Suppressor macrophage treated with lipopolysaccharide for 1 hour (primary cell): ENCODE results near the gene ACER3.
A peak's percentile ranks its signal among the peaks of the same experiment; 100 is the strongest.
"Not testable (repeated sequence)": the region's sequence is repeated elsewhere in the genome, so short reads cannot be mapped to it uniquely, and the experiment has no call there.

Experiments used
- DNase-seq, 3 donors: peaks; one replicate each; pipeline ENCODE4 v3.0.0-alpha.2; 2020 to 2022

Gene ACER3

DNA sequence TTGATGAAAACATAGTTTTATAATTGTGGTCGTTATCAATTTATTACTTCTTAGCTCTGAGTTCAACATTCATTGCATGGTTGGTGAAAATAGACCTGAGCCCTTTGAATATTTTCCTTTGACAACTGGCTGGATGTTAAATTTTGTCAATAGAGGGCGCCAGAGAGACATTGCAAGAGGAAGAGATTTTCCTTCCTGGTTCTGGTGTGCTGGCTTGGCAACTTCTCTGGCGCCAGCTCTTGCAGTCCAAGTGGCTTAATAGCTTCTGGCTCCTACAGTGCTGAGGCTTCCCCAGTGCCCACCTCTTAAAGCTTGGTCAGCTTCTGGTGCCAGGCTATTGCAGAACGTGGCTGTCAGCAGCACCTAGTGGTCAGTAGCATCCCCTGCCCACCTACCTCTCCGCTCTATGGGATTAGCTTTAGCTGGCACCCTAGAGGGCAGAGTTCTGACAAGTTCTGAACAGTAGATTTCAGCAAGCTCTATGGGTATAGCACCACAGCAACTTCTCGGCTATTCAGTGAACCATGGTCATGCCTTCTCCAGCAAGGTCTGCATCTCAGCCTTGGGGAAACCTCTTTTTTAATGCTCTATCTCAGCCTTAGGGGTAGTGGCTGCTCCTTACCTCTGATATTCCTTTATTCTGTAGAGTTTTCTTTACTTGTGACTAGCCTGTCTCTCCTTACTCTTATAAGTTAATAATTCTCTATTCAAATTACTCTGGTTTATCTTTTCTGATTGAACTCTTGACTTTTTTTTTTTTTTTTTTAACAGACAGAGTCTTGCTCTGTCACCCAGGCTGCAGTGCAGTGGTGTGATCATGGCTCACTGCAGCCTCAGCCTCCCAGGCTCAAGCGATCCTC is 59.4 kb downstream of the ACER3 start:
- DNase-seq = peak; percentile 89 to 94 (median 90)

DNA sequence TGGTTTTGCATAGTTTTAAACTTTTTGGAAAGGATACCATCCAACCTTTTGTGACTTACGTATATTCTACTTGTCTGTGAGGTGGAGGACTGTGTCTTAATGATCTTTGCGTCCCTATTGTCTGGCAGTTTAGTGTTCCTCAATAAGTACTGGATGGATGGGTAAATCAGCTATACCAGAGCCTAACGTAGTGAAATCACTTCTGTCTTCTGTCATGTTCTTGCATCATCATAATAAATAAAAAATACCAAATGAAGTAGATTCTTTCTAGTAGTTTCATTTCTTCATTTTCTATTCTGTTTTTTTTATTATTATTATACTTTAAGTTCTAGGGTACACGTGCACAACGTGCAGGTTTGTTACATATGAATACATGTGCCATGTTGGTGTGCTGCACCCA is 66.4 kb downstream of the ACER3 start:
- DNase-seq = no peak

DNA sequence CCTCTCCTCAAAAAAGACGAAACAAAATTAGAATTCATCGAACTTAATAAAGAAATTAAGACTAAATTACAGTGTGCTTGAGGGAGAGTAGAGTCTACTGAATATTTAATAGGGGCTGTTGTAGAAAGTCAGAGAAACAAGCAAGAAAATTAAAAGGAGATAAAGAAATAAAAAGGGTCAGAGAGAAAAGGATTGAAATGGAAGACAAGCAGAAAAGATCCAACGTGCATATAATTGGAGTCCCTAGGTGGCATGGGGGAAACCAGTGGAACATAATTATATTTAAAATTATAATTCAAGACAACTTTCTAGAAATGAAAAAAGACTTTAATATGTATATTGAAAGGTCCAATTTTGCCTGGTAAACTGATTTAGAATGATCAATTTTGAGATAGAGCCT is 74.3 kb downstream of the ACER3 start:
- no peak for DNase-seq

DNA sequence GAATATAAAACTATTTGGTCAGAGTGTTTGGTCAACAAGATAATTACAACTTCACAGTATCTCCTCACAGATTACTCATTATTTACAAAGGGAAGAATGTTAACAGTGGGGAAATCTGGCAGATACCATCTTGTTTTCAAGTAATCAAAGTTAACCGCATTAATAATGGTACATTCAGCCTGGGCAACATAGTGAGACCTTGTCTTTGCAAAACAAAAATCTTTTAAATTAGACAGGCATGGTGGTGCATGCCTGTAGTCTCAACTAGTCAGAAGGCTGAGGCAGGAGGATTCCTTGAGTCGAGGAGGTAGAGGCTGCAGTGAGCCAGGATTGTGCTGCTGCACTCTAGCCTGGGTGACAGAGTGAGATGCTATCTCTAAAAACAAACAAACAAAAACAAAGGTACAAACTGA is 78.5 kb downstream of the ACER3 start:
- DNase-seq = no peak

DNA sequence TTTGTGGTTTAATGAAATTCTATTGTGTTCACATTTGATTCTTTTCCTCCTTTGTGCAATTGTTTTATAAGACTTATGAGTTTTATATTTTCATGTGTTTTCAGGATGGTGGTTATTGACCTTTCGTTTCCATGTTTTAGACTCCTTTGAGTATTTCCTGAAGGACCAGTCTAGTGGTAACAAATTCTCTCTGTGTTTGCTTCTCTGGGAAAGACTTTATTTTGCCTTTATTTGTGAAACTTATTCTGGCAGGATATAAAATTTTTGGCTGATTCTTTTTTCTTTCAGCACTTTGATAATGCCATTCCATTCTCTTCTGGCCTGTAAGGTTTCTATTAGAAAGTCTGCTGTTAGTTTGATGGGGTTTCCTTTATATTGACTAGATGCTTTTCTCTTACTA is 83.5 kb downstream of the ACER3 start:
- no peak for DNase-seq

DNA sequence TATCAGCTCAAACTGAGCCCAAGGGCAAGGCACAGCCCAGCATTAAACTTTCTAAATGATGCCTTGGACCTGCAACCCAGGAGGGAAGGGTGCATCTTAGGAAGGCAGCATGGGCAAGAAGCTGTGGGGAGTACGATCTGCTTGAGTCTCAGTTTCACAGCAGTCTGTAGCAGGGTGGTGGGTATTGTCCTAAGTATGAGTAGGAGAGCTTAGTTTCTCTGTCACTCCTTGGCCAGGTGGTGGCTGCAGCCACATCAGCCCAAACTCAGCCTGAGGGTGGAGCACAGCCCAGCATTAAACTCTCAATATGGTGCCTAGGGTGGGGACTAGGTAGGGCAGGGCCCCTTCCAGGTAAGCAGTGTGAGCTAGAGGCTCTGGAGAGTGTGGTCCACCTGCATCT is 85.5 kb downstream of the ACER3 start:
- no peak for DNase-seq

DNA sequence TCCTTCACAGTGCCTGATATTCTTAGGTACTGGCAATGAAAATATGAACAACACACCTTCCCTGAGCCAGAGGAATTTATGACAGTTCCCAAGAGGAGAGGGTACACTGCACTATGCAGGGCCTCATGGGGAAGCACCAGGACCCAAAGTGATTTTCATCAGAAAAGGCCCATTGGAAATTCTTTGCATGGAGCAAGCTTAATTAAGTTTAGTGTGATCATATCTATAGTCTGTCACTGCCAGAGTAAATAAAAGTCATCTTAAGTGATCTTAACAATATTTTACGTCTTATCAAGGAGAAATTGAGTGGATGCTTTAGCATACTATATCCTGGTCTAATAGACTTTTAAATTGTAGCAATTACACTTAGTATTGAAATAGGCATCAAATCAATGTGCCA is 86.5 kb downstream of the ACER3 start:
- DNase-seq = no peak

DNA sequence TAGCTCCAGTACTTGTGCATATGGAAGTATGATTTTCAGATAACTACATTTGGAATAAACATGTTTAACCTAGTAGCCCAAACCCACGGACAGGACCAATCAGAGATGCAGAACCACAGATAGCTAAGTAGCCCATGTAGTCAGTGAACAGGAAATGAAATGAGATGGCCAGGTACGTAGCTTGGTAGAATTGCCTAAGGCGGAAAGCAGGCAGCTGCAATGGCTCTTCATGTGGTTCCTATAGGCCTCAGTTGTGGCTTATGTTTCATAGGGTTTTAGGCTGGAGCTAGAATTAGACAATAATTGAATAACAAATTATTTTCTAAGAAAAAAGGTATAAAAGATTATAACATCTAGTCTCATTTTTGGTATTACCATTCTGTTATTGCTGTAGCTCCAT is 87.1 kb downstream of the ACER3 start:
- DNase-seq = no peak

DNA sequence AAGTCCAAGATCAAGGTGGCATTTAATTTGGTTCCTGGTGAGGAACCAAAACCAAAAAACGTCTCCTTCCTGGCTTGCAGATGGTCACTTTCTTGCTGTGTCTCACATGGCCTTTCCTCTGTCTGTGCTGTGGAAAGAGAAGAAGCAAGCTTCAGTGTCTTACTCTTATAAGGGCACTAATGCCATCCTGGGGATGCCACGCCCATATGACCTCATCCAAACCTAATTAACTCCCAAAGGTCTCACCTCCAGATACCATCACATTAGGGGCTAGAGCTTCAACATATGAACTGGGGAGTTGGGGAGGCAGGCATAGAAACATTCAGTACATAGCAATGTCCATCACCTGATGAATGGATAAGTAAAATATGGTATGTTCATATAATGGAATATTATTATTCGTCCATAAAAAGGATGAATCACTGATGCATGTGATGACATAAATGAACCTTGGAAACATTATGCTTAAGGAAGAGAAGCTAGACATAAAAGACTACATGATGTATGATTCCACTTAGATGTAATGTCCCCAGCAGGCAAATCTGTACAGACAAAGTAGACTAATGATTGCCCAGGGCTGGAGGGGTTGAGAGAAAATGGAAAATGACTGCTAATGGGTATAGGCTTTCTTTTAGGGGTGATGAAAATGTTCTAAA is 94.9 kb downstream of the ACER3 start:
- peak in 1 of 3 donors; percentile 2 for DNase-seq

DNA sequence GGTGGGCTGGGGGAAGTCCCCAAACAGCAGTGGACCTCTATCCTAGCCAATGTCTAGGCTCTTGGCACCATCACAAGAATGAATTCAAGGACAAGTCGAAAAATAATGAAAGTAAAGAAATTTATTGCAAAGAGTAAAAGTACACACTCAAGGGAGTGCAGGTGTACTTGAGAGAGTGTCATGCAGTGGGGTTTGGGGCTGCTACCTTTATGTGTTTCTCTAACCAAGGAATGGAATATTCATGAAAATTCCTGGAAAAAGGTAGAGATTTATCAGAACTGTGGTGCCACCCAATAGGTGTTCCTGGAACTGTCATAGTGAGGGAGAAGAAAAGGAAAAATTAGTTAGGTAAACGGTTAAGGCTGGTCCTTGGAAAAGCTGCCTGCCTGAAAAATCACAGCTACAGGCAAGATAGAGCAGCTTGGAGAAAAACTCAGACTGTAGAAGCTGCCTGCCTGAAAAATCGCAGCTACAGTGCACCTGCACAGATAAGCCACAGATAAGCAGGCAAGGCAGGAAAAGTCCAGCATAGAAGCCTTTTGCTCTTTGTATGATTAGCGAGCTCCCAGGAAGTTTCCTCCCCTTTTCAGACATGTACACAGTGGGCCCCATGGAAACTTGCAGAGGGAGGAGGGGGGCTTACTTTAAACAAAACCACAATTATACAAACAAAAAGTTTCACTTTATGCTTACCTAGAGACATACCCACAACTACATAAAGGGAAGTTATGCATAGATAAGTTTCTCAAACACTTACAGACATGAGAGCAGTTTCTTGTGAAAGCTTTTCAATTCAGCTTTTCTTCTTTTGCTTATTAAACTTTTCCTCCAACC is 102.1 kb downstream of the ACER3 start:
- DNase-seq = no peak

DNA sequence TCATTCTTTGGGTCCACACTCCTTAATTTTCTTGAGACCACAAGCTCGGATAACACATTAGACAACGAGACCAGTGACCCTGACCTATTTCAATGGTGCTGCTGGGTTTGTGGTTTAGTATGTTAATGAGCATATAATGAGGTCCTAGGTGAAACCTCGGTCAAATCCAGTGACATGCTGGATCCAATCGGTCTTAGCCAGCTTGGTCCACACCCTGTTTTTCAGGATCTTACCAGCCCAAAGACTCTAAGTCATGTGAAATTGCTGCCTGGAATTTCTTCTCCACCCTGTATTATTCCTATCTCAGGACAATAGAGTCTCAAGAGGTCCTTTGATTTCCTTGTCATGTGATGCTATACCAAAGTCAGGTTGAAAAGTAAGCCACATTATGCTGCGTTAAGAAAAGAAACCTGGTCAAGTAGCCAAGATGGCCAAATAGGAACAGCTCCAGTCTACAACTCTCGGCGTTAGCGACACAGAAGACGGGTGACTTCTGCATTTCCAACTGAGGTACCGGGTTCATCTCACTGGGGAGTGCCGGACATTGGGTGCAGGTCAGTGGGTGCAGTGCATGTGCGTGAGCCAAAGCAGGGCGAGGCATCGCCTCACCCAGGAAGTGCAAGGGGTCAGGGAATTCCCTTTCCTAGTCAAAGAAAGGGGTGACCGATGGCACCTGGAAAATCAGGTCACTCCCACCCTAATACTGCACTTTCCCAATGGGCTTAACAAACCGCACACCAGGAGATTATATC is 102.9 kb downstream of the ACER3 start:
- DNase-seq = not testable (repeated sequence)

DNA sequence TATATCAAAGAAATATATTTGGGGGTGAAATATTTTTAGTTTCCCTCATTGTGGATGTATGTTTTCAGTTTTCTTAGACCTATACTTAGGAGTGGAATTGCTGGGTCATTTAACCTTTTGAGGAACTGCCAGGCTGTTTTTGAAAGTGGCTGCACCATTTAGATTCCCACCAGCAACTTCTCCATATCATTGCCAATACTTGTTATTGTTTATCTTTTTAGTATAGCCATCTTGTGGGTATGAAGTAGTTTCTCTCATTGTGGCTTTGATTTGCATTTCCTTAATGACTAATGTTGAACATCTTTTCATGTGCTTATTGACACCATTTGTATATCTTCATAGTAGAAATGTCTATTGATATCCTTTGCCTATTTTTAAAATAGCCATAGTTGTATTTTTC is 111.3 kb downstream of the ACER3 start:
- DNase-seq = peak in 1 of 3 donors; percentile 8

DNA sequence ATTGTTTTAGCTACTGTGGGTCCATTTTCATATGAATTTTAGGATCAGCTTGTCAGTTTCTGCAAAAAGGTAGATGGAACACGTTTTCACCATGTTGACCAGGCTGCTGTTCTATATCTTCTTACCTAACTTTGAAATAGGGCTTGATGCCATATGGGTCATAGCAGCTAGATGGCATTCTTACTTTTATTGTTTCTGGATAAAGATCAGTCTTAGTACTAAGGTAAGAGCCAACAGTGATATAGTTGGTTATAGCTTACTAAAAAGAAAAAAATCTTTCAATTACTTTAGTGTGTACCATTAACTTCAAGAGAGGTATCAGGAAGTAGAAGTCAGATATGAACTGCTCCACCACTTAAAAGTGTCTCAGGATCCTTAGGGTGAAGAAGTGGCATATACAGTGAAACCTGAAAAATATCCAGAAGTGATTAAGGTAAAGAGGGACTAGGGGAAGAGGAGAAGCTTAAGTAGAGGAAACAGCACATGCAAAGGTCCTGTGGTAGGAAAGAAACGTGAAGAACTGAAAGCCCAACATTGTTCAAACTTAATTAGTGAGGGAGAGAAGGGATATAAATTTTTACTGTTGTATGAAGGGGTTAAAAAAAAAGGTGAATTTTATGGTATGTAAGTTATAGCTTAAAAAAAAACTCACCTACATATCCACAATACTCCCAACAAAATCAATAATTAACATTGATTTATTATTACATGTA is 113.6 kb downstream of the ACER3 start:
- peak in 1 of 3 donors; percentile 3 for DNase-seq

DNA sequence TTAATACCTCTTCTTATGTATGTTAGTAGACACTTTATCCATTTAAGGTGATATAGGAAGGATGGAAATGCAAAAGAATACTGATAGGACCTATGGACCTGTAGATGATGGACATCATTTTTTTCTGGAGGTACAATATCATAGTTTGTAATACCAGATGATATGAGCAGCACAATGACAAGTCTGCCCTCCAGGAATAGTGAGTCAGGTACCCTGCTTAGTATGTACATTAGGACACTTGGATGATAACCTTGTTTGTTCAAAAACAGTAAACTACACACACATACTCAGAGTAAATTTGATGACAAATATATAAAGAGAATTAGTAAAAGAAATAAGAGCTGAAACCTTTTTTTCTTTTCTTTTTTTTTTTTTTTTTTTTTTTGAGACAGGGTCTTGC is 114.8 kb downstream of the ACER3 start:
- DNase-seq = no peak

DNA sequence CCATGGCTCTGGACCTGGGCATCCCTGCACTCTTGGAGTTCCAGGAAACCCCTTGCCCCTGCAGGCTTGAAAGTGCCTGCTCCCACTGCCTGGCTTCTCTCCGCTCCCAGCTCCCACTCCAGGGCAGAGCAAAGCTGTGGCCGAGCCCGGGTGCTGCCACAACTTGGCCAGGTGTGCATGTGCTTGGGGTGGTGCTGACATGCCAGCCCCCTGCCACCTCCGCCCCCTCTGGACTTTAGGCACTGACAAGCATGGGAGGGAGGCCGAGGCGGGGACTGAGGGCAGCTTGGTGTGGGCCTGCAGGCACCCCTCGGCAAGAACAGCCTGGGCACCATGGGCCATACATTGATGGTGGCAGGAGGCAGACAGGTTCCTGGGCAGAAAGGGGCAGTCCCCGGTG is 117.1 kb downstream of the ACER3 start:
- peak in 1 of 3 donors; percentile 6 for DNase-seq

DNA sequence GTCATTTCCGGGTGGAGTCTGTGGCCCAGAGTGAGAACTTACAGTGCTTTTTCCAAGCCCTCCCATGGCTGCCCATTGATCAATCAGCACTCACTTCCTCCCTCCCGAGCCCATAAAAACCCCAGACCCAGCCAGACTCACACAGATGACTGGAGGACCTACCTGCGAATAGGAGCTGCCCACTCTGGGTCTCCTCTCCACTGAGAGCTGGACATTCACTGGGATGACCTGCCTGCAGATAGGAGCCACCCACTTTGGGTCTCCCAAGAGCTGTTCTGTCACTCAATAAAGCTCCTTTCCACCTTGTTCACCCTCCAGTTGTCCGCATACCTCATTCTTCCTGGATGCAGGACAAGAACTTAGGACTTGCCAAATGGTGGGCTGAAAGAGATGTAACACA is 117.5 kb downstream of the ACER3 start:
- no peak for DNase-seq

DNA sequence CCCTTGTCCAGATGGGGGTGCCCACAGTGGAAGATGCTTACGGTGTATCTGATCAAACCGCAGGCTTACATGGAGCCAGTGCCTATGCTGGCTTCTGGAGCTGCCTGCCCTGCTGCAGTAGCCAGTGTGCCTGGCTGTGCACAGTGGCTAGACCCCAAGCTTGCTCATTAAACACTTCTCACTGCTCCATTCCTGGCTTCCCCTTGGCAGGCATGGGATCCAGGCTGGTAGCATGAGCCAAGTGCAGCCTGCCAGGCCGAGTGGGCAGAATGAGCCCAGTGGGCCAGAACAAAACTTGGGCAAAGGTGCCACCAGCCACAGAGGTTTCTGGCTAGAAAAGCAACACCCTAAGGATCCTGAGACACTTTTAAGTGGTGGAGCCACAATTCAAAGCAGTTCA is 118.1 kb downstream of the ACER3 start:
- peak in 1 of 3 donors; percentile 13 for DNase-seq

DNA sequence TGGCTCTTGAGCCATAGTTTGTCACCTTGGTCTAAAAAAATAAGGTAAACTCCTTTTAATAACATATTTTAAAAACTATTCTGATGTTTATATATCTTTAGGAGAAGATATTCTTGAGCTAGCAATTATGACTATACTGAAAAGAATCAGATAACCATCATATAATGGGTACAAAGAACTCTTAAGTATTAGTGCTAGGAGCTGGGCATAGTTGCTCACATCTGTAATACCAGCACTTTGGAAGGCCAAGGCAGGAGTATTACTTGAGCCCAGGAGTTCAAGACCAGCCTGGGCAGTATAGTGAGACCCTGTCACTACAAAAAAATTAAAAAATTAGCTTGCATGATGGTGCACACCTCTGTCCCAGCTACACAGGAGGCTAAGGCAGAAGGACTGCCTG is 119.5 kb downstream of the ACER3 start:
- no peak for DNase-seq

DNA sequence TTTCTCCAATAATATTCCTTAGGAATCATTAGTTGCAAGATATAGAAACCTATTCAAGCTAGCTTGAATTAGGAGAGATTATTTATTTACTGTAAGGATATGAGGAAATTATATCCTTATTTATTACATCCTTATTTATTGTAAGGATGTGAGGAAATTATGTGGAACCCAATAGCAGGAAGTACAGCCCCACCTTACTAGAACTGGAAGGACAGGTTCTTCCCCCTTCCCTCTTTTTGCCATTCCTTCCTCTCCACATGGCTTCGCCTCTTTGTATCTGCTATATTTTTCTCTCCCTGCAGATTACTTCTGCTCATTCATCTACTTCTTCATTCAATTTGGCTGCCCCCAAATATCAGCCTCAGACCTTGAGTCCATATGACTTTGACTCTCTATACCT is 124.0 kb downstream of the ACER3 start:
- no peak for DNase-seq

DNA sequence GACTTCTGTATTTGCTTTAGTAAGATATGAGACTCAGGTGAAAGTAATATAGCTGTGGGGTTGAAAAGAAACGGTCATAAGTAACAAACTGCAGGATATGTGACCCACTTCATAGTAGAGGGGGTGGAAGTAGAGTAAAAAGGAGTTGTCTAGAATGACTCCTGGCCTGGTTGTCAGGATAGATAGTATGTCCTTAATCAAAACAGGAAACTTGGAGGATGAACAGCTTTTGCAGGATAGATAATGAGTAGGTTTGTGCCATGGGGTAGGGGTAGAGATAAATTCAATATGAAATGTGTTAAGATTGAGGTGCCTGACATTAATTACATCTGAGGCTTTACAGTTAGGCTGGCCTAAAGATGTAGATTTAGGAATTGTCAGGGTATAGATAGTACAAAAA is 126.5 kb downstream of the ACER3 start:
- DNase-seq = no peak

DNA sequence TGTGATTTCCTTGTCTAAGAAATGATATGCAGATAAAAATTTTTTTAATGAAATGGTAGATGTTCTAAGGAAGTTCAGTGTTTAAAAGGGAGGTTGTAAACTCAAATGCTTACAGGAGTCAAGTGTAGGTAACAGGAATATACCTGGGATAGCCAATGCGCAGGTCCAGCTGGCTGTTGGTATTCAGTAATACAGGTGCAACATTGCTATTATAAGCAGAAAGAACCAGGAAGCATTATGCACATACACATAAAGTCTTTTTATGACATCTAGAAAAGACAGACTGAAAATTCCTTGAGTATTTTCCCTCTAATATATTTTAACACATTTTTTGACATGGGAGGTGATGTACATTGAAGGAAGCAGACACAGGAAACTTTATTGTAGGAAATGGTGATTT is 129.9 kb downstream of the ACER3 start:
- no peak for DNase-seq

DNA sequence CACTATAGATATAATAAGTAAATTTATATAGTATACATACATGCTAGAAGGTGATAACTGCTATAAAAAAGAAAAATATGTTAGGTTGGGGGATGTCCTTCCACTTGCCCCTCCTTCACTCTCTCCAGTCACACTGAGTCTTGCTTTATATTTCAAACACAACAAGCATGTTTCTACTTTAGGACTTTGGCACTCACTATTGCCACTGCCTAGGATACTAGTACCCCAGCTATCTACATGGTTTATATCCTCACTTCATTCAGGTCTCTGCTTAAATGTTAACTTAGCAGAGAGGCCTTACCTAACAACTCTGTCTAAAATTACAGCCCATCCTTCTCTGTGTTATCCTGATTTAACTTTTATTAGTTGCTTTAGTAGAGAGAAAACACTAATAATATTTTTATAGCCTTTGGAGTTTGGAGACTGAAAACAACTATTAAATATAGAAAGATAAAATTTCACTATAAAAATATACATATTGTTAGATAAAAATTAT is 134.4 kb downstream of the ACER3 start:
- DNase-seq = no peak
